Fibroblast of lung (primary cell): ENCODE measurements around the gene DUSP5. TPM values are rescaled to one million over a fixed set of nuclear protein-coding genes. Genes with fewer than 3 reads are reported as not detected.

Source experiments
- DNase-seq, 2 donors: peaks; one replicate each; pipeline versions ENCODE4 v3.0.0 to v3.0.0-alpha.2; 2010; ENCODE audit warnings: low read depth in 2 of 2
- H2AFZ ChIP-seq: 2 replicates; pipeline ENCODE4 v1.5.1; 2012; ENCODE audit warnings: low read length, control low read depth, inconsistent platforms
- H3K27ac ChIP-seq: 2 replicates; pipeline ENCODE4 v1.5.1; 2011; ENCODE audit warnings: low read length, control low read depth; ENCODE audit not compliant: insufficient read depth
- H3K27me3 ChIP-seq: 2 replicates; pipeline ENCODE4 v1.5.1; 2011; ENCODE audit warnings: mild to moderate bottlenecking, low read length; ENCODE audit not compliant: control insufficient read depth, insufficient read depth
- H3K36me3 ChIP-seq: 2 replicates; pipeline ENCODE4 v1.5.1; 2011; ENCODE audit warnings: low read length; ENCODE audit not compliant: control insufficient read depth, insufficient read depth
- H3K4me1 ChIP-seq: 2 replicates; pipeline ENCODE4 v1.5.1; 2011; ENCODE audit warnings: low read length; ENCODE audit not compliant: control insufficient read depth, insufficient read depth; ENCODE audit errors: extremely low read depth
- H3K4me2 ChIP-seq: 2 replicates; pipeline ENCODE4 v1.5.1; 2011; ENCODE audit warnings: low read length, control low read depth; ENCODE audit not compliant: insufficient read depth; ENCODE audit errors: extremely low read depth
- H3K4me3 ChIP-seq, 4 experiments: fragments of 200-600 bp in 1 of 4; sonication (generic) in 1 of 4; replicated peaks in 1 of 4; 2 replicates each; pipeline ENCODE4 v1.5.1; 2011 to 2016; ENCODE audit warnings: low read length in 4 of 4, low read depth in 3 of 4, mild to moderate bottlenecking in 3 of 4, control low read depth in 2 of 4, inconsistent platforms in 1 of 4, mixed read lengths in 1 of 4; ENCODE audit not compliant: insufficient read depth in 1 of 4; ENCODE audit errors: control extremely low read depth in 1 of 4
- H3K79me2 ChIP-seq: 2 replicates; pipeline ENCODE4 v1.5.1; 2012; ENCODE audit warnings: mild to moderate bottlenecking, low read length, inconsistent platforms; ENCODE audit not compliant: control insufficient read depth, insufficient read depth
- H3K9ac ChIP-seq: 2 replicates; pipeline ENCODE4 v1.5.1; 2011; ENCODE audit warnings: mild to moderate bottlenecking, low read length, control low read depth; ENCODE audit not compliant: insufficient read depth
- H3K9me3 ChIP-seq: 2 replicates; pipeline ENCODE4 v1.5.1; 2012; ENCODE audit warnings: low read depth, low read length; ENCODE audit not compliant: control insufficient read depth, insufficient read depth
- H4K20me1 ChIP-seq: 2 replicates; pipeline ENCODE4 v1.5.1; 2011; ENCODE audit warnings: low read length; ENCODE audit not compliant: control insufficient read depth, insufficient read depth; ENCODE audit errors: extremely low read depth
- CTCF ChIP-seq, 2 donors: IDR thresholded peaks in 1 of 2; conservative IDR thresholded peaks in 1 of 2; 1 replicate in 1 of 2; 2 replicates in 1 of 2; pipeline ENCODE4 v1.5.1; 2011 to 2012; ENCODE audit warnings: low read length in 2 of 2, control low read depth in 1 of 2, inconsistent platforms in 1 of 2, low read depth in 1 of 2, mild to moderate bottlenecking in 1 of 2
- EZH2 ChIP-seq: IDR thresholded peaks from 2 replicates; pipeline ENCODE4 v1.5.1; 2012; ENCODE audit warnings: low read length, control low read depth, mild to moderate bottlenecking; ENCODE audit errors: missing control alignments
- polyA plus RNA-seq, 2 donors: library from polyadenylated mRNA; depleted of rRNA in 1 of 2; stranded (reverse) in 1 of 2; unstranded in 1 of 2; fragments of >200 nt; gene quantifications; 2 replicates each; pipeline ENCODE4 v1.2.1, GENCODE V29; 2011 to 2012; ENCODE audit warnings: missing spikeins in 1 of 2
- total RNA-seq: library from RNA; depleted of rRNA; stranded (reverse); fragments of >200 nt; gene quantifications from 2 replicates; pipeline ENCODE4 v1.2.1, GENCODE V29; 2014

Gene DUSP5
- total and polyA plus RNA-seq, 2 donors (not counting 1 experiment from before 2014, with no cell fraction given) = 27.6 to 37.7 TPM

GRCh38 chr10:110496553-110497437 lies 912 bp upstream of the DUSP5 start:
- H4K20me1 ChIP-seq = no peaks in the 10 kb centered on the region
- no peaks in the 10 kb centered on the region for H3K36me3 ChIP-seq
- no peaks in the 10 kb centered on the region for H3K27me3 ChIP-seq
- H3K27ac ChIP-seq = peak overlapping the region; percentile 94
- peak overlapping the region; percentile 56 to 96 (median 68) for H3K4me3 ChIP-seq
- no peak overlapping the region for H2AFZ ChIP-seq
- H3K9ac ChIP-seq = peak overlapping the region; percentile 89
- H3K9me3 ChIP-seq = no peaks in the 10 kb centered on the region
- TF ChIP-seq CTCF (conservative IDR thresholded peaks at IDR 0.05 in 1 of 2, IDR thresholded peaks at IDR 0.05 in 1 of 2; ENCODE audit: low read depth in 1 of 2, low read length in 2 of 2) (no peak), EZH2 (no peak)
- H3K4me2 ChIP-seq = peak overlapping the region; percentile 95
- H3K4me1 ChIP-seq = peaks cover 3% of the 10 kb centered on the region
- peak in 1 of 2 donors; percentile 51 for DNase-seq
- H3K79me2 ChIP-seq = peaks cover 60% of the 10 kb centered on the region

GRCh38 chr10:110498087-110498981 lies 627 bp downstream of the DUSP5 start:
- Histone ChIP-seq H3K4me3 (peak overlapping the region; percentile 69 to 96 (median 72)), H3K36me3 (no peaks in the 10 kb centered on the region), H3K27ac (peak overlapping the region; percentile 90), H3K4me1 (peaks cover 14% of the 10 kb centered on the region), H3K9me3 (no peaks in the 10 kb centered on the region), H4K20me1 (no peaks in the 10 kb centered on the region), H2AFZ (no peak overlapping the region), H3K79me2 (peaks cover 75% of the 10 kb centered on the region), H3K27me3 (no peaks in the 10 kb centered on the region), H3K4me2 (peak overlapping the region; percentile 76), H3K9ac (peak overlapping the region; percentile 92)
- TF ChIP-seq EZH2 = no peak
- TF ChIP-seq CTCF (conservative IDR thresholded peaks at IDR 0.05 in 1 of 2, IDR thresholded peaks at IDR 0.05 in 1 of 2; ENCODE audit: low read depth in 1 of 2, low read length in 2 of 2) = no peak
- peak; percentile 63 to 67 for DNase-seq
